Uterus (tissue), 4 donors: ENCODE results near the gene MS4A18. TPM values are rescaled to one million over a fixed set of nuclear protein-coding genes. Genes with fewer than 3 reads are reported as not detected.

Source experiments
- DNase-seq, 2 donors: peaks; one replicate each; pipeline ENCODE4 v3.0.0-alpha.2; 2019 to 2020
- H3K27ac ChIP-seq, 2 donors: fragments of 200-600 bp; sonication (generic); 1 replicate in 1 of 2; 2 replicates in 1 of 2; pipeline ENCODE4 v1.5.1; 2016 to 2018
- H3K27me3 ChIP-seq, 2 donors: fragments of 200-600 bp; sonication (generic); one replicate each; pipeline ENCODE4 v1.5.1; 2018 to 2019; ENCODE audit warnings: control low read depth in 1 of 2
- H3K36me3 ChIP-seq, 2 donors: fragments of 200-600 bp; sonication (generic); one replicate each; pipeline ENCODE4 v1.5.1; 2019; ENCODE audit warnings: control low read depth in 1 of 2
- H3K4me1 ChIP-seq, 2 donors: fragments of 200-600 bp; sonication (generic); one replicate each; pipeline ENCODE4 v1.5.1; 2018 to 2019; ENCODE audit warnings: control low read depth in 1 of 2
- H3K4me3 ChIP-seq, 2 donors: fragments of 200-600 bp; sonication (generic); 1 replicate in 1 of 2; 2 replicates in 1 of 2; pipeline ENCODE4 v1.5.1; 2018 to 2019; ENCODE audit warnings: mild to moderate bottlenecking in 1 of 2
- H3K9me3 ChIP-seq, 2 donors: fragments of 200-600 bp; sonication (generic); one replicate each; pipeline ENCODE4 v1.5.1; 2019; ENCODE audit warnings: control low read depth in 1 of 2
- POLR2A ChIP-seq, 2 donors: fragments of 450-650 bp; IDR thresholded peaks; one replicate each; pipeline ENCODE4 v1.6.1; 2016; ENCODE audit warnings: antibody characterized with exemption in 2 of 2, mild to moderate bottlenecking in 1 of 2, moderate library complexity in 1 of 2
- intact Hi-C: fragments of 100-400 bp; cut with DNase I; formaldehyde crosslinking; loops from one replicate; pipeline ENCODE4 v1.15.1; 2023; ENCODE audit warnings: low total_unique reads
- total RNA-seq, 4 donors: library from RNA; depleted of rRNA in 3 of 4; stranded (reverse); fragments of >200 nt in 3 of 4; gene quantifications; one replicate each; pipeline versions ENCODE4 v1.1.0 to v1.2.4, GENCODE V29; 2014 to 2023
- TF ChIP-seq, protein P1 (sequence below), 4 experiments: fragments of 200-600 bp in 2 of 4; fragments of 450-650 bp in 2 of 4; sonication (generic) in 2 of 4; IDR thresholded peaks; one replicate each; pipeline ENCODE4 v1.5.1; 2016 to 2019; ENCODE audit warnings: antibody characterized with exemption in 4 of 4, mild to moderate bottlenecking in 2 of 4, moderate library complexity in 1 of 4
- donor health status: DM: yes; HTN: yes; CAD: no.

The MS4A18 gene
- total RNA-seq, 4 donors from 2014 or later, result not detected

DNA sequence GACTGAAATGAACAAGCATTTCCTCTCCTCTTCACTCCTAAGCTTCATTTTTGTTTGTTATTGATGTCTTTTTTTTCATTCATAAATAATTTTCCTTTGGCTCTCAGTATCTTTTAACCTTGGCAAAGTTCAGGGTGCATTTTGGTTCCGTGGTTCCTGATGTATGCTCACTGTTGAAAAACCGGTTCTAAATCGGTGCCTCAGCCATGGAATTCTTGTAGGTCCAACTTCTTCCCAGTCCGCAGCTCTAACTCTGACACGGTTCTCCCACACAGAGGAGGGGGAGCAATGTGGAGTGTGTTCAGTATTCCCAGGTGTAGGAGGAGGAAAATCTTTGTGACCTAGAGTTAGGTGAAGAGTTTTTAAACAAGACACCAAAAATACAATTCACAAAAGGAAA lies 19.6 kb downstream of the MS4A18 start:
- Histone ChIP-seq H3K9me3 (no peaks in the 10 kb centered on the region), H3K27me3 (no peaks in the 10 kb centered on the region), H3K36me3 (no peaks in the 10 kb centered on the region), H3K27ac (no peak overlapping the region), H3K4me3 (no peak overlapping the region), H3K4me1 (no peaks in the 10 kb centered on the region)
- intact Hi-C loops, result no loop called here
- DNase-seq, result no peak
- TF ChIP-seq POLR2A (IDR thresholded peaks at IDR 0.05), result no peak
- TF ChIP-seq, protein P1, sequence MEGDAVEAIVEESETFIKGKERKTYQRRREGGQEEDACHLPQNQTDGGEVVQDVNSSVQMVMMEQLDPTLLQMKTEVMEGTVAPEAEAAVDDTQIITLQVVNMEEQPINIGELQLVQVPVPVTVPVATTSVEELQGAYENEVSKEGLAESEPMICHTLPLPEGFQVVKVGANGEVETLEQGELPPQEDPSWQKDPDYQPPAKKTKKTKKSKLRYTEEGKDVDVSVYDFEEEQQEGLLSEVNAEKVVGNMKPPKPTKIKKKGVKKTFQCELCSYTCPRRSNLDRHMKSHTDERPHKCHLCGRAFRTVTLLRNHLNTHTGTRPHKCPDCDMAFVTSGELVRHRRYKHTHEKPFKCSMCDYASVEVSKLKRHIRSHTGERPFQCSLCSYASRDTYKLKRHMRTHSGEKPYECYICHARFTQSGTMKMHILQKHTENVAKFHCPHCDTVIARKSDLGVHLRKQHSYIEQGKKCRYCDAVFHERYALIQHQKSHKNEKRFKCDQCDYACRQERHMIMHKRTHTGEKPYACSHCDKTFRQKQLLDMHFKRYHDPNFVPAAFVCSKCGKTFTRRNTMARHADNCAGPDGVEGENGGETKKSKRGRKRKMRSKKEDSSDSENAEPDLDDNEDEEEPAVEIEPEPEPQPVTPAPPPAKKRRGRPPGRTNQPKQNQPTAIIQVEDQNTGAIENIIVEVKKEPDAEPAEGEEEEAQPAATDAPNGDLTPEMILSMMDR (IDR thresholded peaks at IDR 0.05), result no peak

DNA sequence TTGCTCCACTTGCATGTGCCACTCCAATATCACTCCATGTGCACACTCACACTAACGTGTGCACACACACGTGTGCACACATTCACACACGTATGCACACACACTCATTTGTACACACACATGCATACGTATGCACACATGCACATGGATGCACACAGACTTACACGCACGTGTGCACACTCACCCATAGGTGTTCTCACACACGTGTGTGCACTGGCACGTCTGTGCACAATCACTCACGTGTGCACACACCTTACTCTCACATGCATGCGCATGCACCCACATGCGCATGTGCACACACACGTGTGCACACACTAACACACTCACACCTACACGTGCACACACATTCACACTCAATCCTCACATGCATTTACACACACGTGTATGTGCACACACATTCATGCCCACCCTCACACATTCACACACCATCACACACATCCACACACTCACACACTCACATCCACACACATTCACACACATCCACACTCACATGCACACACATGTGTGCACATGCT lies 22.9 kb downstream of the MS4A18 start:
- TF ChIP-seq POLR2A (IDR thresholded peaks at IDR 0.05), result no peak
- TF ChIP-seq, protein P1 (IDR thresholded peaks at IDR 0.05), result no peak
- intact Hi-C loops, result no loop called here
- Histone ChIP-seq H3K27ac (no peak overlapping the region), H3K4me3 (no peak overlapping the region), H3K36me3 (no peaks in the 10 kb centered on the region), H3K9me3 (no peaks in the 10 kb centered on the region), H3K4me1 (no peaks in the 10 kb centered on the region), H3K27me3 (no peaks in the 10 kb centered on the region)
- DNase-seq, result no peak

DNA sequence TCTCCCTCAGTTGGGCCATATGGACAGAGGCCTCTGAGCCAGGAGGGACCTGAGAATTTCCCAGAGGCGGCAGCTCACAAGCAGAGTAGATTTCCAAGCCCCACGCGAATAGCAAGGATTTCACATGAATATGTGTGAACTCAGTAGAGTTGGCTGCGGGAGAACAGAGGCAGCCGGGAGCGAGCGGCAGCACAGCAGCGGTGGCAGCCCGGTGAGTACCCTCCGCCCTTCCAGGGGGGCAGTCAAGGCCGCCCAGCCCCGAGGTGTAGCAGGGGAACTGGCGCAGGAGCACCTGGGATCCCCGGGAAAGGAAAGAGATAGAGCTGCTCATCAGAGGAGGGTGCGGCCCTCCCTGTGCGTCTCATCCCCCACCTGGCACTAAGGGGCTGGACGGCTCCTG lies 23.7 kb downstream of the MS4A18 start:
- Histone ChIP-seq H3K27ac (no peak overlapping the region), H3K9me3 (no peaks in the 10 kb centered on the region), H3K4me1 (no peaks in the 10 kb centered on the region), H3K27me3 (no peaks in the 10 kb centered on the region), H3K4me3 (no peak overlapping the region), H3K36me3 (no peaks in the 10 kb centered on the region)
- TF ChIP-seq POLR2A (IDR thresholded peaks at IDR 0.05), result no peak
- TF ChIP-seq, protein P1 (IDR thresholded peaks at IDR 0.05), result no peak
- intact Hi-C loops, result no loop called here
- DNase-seq, result no peak

GRCh38 chr11:60748821-60749220 lies 24.3 kb downstream of the MS4A18 start:
- TF ChIP-seq, protein P1 (IDR thresholded peaks at IDR 0.05), result no peak
- TF ChIP-seq POLR2A (IDR thresholded peaks at IDR 0.05), result no peak
- H3K27me3 ChIP-seq, result no peaks in the 10 kb centered on the region
- no peak overlapping the region for H3K27ac ChIP-seq
- intact Hi-C loops, result no loop called here
- H3K9me3 ChIP-seq, result no peaks in the 10 kb centered on the region
- no peak for DNase-seq
- H3K36me3 ChIP-seq, result no peaks in the 10 kb centered on the region
- H3K4me1 ChIP-seq, result no peaks in the 10 kb centered on the region
- no peak overlapping the region for H3K4me3 ChIP-seq

DNA sequence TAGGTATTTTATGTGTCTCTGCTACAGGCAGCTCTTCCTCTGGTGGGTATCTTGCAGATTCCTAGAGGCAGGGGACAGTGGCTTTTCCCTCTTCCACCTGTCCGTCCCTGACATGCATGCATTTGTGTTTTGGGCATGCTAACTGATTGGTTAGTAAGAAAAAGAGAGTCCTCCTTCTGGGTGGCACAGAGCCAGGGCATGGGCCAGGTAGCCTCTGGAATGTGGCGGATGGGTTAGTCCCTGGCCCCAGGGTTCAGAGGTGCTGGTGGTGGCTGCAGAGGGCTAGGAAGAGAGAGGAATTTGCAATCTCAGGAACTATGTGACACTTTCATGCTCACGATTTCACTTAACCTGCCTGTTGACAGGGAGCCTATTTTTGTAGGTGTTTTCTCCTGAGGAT lies 26.4 kb downstream of the MS4A18 start:
- intact Hi-C loops, result no loop called here
- no peak for TF ChIP-seq POLR2A (IDR thresholded peaks at IDR 0.05)
- TF ChIP-seq, protein P1 (IDR thresholded peaks at IDR 0.05), result no peak
- no peaks in the 10 kb centered on the region for H3K36me3 ChIP-seq
- no peaks in the 10 kb centered on the region for H3K4me1 ChIP-seq
- H3K27me3 ChIP-seq, result no peaks in the 10 kb centered on the region
- H3K9me3 ChIP-seq, result no peaks in the 10 kb centered on the region
- no peak overlapping the region for H3K4me3 ChIP-seq
- no peak overlapping the region for H3K27ac ChIP-seq
- DNase-seq, result no peak
